Left cardiac atrium (tissue), 4 donors: ENCODE measurements around the gene FOSL1. TPM values are rescaled to one million over a fixed set of nuclear protein-coding genes. Genes with fewer than 3 reads are reported as not detected.

Source experiments
- ATAC-seq, 2 donors: fragments of 200-7000 bp; cut with Tn5 transposase; one replicate each; pipeline ENCODE4 v1.9.1; 2020; ENCODE audit warnings: mild to moderate bottlenecking in 2 of 2, moderate library complexity in 2 of 2
- DNase-seq: peaks from one replicate; pipeline ENCODE4 v3.0.0-alpha.2; 2020
- intact Hi-C, 2 donors: fragments of 100-400 bp; cut with DNase I; formaldehyde crosslinking; loops; one replicate each; pipeline versions ENCODE4 v1.14.1 to v1.15.1; 2022 to 2023
- total RNA-seq, 2 donors: library from RNA; stranded (reverse); fragmentation: NEBNext Ultra II Directional; extraction: Animal tissue kit (Norgen Biotek cat#: 25700); gene quantifications; one replicate each; pipeline ENCODE4 v1.2.1, GENCODE V29; 2021
- donor health status: DM: no; HTN: yes; CAD: no.
- donor health status: DM: no; HTN: yes; CAD: no; lungs with severe emphysema.
- donor health status: DM: yes; HTN: yes; CAD: no.
- donor health status: Dilated cardiomyopathy.

The FOSL1 gene
- total RNA-seq, 2 donors from 2014 or later = 1.3 to 11.1 TPM

- no peak for ATAC-seq
- intact Hi-C loops = loop anchor here in 1 of 2 donors (1.0 kb wide), 1 partner anchor 13 kb away; no protein-coding TSS in a partner anchor
- DNase-seq = no peak
Measured at GRCh38 chr11:65859812-65860277, 40.3 kb downstream of the FOSL1 start.

DNA sequence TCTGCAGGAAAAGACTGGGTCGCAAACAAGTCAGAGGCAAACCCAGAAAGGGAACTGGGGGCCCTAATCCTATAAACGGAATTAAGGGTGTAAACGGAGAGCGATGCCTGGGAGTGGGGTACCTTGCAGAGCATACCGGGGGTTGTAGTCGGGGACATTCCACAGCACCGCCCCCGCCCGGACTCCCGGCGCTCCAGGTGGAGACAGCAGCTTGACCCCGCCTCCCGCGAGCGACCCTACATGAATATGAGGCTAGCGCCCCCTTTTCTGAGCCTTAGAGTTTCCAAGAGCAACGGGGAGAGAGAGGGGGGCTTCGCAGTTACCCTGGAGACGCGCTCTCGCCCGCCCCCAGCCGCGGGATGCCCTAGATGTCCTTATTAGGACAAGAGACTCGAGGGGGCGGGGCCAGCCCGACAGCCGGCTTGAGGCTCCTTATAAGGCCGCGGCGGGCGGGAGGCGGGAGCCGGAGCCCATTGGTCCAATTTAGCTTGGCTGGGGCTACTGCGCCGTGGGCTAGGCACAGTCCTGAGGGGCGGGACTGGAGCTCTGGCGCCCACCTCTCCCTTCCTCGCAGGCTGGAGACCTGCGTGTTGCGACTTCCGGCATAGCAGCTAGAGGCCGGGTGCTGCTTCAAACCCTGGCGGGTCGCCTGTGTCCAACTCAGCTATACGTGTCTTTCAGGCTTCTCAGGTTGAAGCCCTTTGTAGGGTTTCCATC lies 40.9 kb downstream of the FOSL1 start:
- intact Hi-C loops = no loop called here
- peak; percentile 100 for DNase-seq
- ATAC-seq = peak; percentile 76 to 82

DNA sequence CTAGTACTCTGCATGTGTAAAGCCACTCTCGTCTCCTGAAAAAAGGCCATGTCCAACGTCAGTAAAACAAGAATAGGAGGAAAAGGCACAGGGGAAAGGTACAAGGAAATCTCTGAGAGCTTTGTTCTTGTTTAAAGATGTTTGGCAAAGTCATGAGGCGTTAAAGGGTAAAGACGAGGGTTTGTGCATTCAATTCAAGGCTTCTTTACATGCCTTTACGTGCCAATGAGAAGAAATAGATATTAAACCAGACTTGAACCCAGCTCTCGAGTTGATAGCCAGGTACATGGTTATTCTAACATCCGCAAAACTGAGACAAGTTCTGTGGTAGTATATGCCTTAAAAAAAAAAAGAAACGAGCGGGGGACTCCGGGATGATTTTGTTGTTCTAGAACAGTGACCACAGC lies 41.5 kb downstream of the FOSL1 start:
- no peak for DNase-seq
- no peak for ATAC-seq
- intact Hi-C loops = no loop called here

DNA sequence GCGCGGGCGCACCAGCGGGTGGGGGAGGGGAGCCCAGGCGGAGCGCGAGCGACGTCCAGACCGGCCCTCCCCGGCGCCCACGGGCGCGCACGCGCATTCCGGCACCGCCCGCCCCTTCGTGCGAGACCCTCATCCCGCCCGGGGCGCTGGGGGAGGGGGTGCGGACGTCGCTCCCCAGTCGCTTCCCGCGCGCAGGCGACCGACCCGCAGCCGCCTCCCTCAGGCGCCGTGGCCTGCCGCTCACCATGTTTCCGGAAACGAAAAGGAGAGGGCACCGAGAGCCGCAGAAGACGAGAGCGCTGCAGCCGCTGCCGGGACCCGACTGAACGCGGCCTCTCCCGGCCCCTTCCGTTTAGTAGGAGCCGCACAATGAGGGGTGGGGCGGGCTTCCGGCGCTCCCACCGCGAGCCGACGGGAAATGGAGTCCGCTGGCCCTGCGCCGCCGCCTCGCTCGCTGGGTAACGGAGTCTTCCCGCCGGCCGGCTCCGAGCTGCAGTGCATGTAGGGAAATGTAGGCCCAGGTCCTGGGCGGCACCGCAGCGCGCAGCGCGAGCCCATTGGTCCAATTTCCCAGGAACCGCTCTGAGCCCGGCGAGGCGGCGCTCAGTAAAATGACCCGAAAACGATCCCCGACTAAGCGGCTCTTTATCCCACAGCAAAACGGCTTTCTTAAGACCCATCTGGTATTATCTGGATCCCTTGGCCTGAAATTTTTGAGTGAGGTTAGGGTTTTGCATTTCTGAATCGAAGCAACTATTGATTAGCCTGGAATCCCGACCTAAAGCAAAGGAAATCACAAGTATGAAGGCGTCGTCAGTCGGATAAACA lies 42.1 kb downstream of the FOSL1 start, which contains the start of gene CFL1:
Gene CFL1 (minus strand): TSS at position 328 of the 828 bp plus-strand sequence. CDS start 81 bp downstream, at position 247.
- DNase-seq = peak; percentile 100
- ATAC-seq = peak; percentile 76
- intact Hi-C loops = no loop called here

DNA sequence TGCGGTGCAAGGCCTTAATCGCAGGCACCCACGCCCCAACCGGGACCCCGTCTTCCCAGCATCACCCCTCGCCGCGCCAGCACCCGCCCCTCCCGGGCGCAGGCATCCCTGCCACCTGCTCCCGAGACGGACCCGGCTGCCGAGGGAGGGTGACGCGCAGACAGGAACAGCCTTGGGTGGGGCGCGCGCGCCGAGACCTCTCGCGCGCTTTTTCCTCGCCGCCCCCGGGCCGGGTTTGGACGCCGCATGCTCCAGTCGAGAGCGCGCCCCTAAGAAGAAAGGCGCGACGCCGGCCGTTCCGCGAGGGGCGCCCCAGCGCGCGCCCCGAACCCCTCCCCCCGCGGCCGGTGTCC lies 42.7 kb downstream of the FOSL1 start:
- peak in 1 of 2 donors; percentile 0 for ATAC-seq
- peak; percentile 67 for DNase-seq
- intact Hi-C loops = no loop called here

DNA sequence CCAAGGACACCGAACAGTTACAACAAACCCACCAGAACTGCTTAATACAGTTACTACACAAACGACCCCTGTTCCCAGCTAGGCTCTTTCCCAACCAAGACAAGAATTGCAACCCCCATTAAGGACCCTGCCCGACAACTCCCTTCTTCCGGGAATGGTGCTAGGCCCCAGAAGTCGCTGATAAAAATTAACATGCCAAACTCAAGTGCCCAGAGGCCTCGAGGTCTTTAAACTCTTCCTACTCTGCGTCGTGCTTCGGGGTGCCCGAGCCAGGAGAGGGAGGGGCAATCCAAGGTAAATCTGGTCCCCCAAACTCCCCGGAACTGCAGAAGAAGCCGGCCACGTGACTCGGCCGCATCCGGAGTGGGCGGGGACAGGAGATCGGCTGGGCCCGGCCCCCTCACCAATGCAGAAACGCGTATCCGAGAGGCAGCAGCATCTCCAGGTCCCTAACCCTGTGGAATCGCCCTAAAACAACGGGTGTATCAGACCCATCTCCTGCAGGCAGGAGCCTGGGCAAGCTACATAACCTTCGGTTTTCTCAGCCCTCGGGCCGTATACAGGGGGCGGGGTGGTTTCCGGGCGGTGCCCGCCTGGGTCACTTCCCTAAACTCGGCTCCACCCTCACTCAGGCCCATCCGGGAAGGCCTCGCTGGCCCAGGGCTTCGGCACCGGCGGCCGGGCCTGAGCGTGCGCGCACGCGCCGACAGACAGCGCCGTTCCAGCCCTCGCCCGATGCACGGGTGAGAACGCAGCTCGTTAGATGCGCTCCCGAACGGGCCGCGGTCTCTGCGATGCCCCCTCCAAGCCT lies 43.3 kb downstream of the FOSL1 start:
- intact Hi-C loops = no loop called here
- peak; percentile 36 to 41 for ATAC-seq
- peak; percentile 90 for DNase-seq

GRCh38 chr11:65855927-65856363 lies 44.2 kb downstream of the FOSL1 start:
- intact Hi-C loops = no loop called here
- no peak for DNase-seq
- no peak for ATAC-seq

DNA sequence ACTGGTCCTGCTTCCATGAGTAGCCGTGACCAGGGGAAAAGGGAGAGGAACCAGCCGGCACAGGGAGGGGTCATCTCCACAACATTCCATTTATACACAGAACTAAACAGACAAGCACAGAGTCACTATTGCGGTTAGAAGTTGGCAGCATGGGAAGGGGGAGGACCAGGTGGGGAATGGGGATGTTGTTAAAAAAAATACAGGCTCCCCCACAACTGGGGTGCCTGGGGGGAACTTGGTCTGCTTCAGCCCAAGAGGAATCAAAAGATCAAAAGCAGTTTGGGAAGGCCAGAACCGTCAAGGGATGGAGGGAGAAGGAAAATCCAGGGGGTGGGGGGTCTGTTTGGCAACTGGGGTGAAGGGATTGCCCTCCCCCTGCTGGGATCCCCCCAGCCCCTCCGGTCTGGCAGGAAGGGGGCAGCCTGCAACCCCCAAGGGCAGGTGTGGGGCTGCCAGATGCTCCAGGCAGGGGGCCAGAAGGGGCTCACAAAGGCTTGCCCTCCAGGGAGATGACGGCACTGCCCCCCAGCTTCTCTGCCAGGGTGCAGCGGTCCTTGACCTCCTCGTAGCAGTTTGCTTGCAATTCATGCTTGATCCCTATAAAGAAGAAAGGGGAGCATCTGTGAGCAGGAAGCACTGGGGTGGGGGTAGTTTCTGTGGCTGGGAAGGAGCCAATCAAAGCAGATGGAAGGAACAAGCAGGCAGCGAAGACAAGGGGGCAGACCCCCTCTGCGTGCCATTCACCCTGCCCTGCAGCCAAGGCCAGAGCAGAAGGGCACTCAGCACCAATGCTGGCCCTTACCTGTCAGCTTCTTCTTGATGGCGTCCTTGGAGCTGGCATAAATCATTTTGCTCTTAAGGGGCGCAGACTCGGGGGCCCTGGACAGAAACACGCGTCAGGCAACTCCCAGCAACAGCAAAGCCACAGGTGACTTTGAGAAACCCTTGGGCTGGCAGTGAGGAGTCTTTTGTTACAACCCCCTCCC lies 45.0 kb downstream of the FOSL1 start:
- intact Hi-C loops = no loop called here
- ATAC-seq = no peak
- DNase-seq = no peak

- ATAC-seq = no peak
- intact Hi-C loops = no loop called here
- no peak for DNase-seq
Measured at GRCh38 chr11:65854161-65854592, 46.0 kb downstream of the FOSL1 start.

- intact Hi-C loops = no loop called here
- ATAC-seq (no peak), DNase-seq (no peak)
Measured at GRCh38 chr11:65853246-65853979, 46.8 kb downstream of the FOSL1 start.

DNA sequence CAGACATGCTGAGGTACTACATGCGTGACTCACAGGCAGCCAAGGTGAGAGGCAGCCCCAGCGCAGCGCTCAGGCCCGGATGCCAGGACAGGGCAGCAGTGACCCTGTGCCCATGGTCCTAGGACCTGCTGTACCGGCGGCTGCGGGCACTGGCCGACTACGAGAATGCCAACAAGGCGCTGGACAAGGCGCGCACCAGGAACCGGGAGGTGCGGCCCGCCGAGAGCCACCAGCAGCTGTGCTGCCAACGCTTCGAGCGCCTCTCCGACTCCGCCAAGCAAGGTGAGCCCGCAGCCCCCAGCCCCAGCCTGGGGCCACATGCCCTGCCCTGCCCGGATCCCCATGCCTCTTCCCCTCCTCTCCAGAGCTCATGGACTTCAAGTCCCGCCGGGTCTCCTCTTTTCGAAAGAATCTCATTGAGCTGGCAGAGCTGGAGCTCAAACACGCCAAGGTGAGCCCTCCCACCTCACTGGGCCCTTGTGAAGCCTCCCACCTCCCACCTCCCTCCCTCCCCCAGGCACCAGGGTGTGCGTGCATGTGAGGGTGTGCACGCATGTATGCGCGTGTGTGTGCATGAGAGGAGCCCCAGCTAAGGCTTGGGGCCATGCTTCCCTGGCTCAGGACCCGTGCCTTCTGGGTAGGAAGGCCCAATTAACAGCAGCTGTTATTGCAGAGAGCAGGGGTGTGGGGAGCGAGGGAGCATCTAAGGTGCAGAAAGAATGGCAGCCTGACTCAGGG lies 47.5 kb downstream of the FOSL1 start:
- ATAC-seq (no peak), DNase-seq (no peak)
- intact Hi-C loops = no loop called here

DNA sequence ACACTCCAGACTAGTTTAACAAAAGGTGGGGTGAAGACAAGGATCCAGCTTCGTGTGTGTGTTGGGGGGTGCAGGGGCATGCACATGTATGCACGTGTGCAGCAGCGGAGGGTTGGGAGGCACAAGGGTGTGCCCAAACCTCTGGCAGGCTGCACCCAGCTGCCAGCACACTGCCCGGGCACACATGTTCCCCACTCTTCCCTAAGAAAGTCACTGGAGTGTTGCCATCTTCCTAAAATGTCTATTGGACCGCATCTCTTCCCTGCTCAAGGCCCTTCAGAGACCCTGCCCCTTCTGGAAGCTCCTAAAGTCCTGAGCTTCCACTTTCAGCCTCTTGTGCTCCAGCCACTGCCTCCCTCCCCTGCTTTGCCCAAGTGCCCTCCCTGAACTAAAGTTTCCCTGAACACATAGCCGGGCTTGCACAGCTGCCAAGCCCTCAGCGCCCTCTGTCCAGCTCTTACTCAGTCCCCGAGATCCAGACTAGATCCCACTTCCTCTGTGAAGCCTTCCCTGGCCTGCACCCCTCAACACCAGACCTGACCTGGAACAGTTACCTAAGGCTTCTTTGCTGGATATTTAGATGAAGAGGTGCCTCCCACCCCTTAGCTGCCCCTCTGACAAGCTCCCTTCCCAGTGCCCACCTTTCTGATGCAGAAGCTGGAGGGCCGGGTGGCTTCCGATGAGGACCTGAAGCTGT lies 48.2 kb downstream of the FOSL1 start:
- DNase-seq (no peak), ATAC-seq (no peak)
- intact Hi-C loops = no loop called here

GRCh38 chr11:65851083-65851579 lies 49.1 kb downstream of the FOSL1 start:
- DNase-seq (no peak), ATAC-seq (peak in 1 of 2 donors; percentile 3)
- intact Hi-C loops = no loop called here

GRCh38 chr11:65850217-65851082 lies 49.7 kb downstream of the FOSL1 start:
- peak; percentile 3 to 12 for ATAC-seq
- DNase-seq = no peak
- intact Hi-C loops = no loop called here

DNA sequence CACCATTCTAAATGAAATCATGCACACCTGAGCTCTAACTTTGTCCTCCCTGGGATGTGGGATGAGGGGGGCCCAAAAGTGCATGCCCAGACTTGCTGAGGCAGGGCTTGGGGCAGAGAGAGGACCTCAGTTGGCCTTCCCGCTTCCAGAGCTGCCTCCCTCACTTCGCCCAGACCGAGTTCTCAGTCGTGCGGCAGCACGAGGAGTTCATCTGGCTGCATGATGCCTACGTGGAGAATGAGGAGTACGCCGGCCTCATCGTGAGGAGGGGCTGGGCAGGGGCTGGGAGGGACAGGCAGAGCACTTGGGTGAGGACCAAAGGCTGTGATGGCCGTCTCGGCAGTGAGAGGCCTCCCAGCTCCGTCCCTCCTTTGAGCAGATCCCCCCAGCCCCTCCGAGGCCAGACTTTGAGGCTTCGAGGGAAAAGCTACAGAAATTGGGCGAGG lies 50.4 kb downstream of the FOSL1 start:
- ATAC-seq (no peak), DNase-seq (no peak)
- intact Hi-C loops = no loop called here
